Measurements from ENCODE around the gene ABR.
"Not testable (repeated sequence)": the region's sequence is repeated elsewhere in the genome, so short reads cannot be mapped to it uniquely, and the experiment has no call there.

Gene ABR

GRCh38 chr17:1067282-1067956 lies 112.4 kb downstream of the ABR start:
- no peak for DNase-seq

- not testable (repeated sequence) for DNase-seq
Measured at GRCh38 chr17:1065416-1065815, 114.4 kb downstream of the ABR start.

GRCh38 chr17:1060991-1061390 lies 118.8 kb downstream of the ABR start:
- peak; percentile 48 for DNase-seq

GRCh38 chr17:1059131-1059795 lies 120.5 kb downstream of the ABR start:
- DNase-seq: no peak

- DNase-seq: peak; percentile 59
Measured at GRCh38 chr17:1058423-1059130, 121.2 kb downstream of the ABR start.

GRCh38 chr17:1056761-1057160 lies 123.0 kb downstream of the ABR start:
- no peak for DNase-seq

GRCh38 chr17:1055751-1056645 lies 123.8 kb downstream of the ABR start:
- peak; percentile 43 for DNase-seq

GRCh38 chr17:1055231-1055630 lies 124.5 kb downstream of the ABR start:
- DNase-seq: no peak

GRCh38 chr17:1054656-1055055 lies 125.1 kb downstream of the ABR start:
- no peak for DNase-seq

- DNase-seq: no peak
Measured at GRCh38 chr17:1053661-1054360, 126.0 kb downstream of the ABR start.

- no peak for DNase-seq
Measured at GRCh38 chr17:1050996-1051925, 128.5 kb downstream of the ABR start.

GRCh38 chr17:1050246-1050995 lies 129.4 kb downstream of the ABR start:
- DNase-seq: no peak

GRCh38 chr17:1049446-1050225 lies 130.1 kb downstream of the ABR start:
- DNase-seq: no peak

GRCh38 chr17:1048516-1049115 lies 131.2 kb downstream of the ABR start:
- not testable (repeated sequence) for DNase-seq

GRCh38 chr17:1047879-1048470 lies 131.8 kb downstream of the ABR start:
- no peak for DNase-seq

- no peak for DNase-seq
Measured at GRCh38 chr17:1047177-1047878, 132.5 kb downstream of the ABR start.

GRCh38 chr17:1045456-1045855 lies 134.3 kb downstream of the ABR start:
- DNase-seq: no peak
